Stomach (tissue), 9 donors: ENCODE measurements around the gene SH3BP4. TPM values are rescaled to one million over a fixed set of nuclear protein-coding genes. Genes with fewer than 3 reads are reported as not detected.

Source experiments
- DNase-seq, 2 donors: peaks; one replicate each; pipeline versions ENCODE4 v3.0.0 to v3.0.0-alpha.2; 2013 to 2019
- H3K27ac ChIP-seq, 5 donors: fragments of 200-600 bp in 4 of 5; sonication (generic) in 4 of 5; one replicate each; pipeline ENCODE4 v1.5.1; 2013 to 2019; ENCODE audit warnings: mild to moderate bottlenecking in 1 of 5, moderate library complexity in 1 of 5
- H3K27me3 ChIP-seq, 3 donors: fragments of 200-600 bp; sonication (generic); one replicate each; pipeline ENCODE4 v1.5.1; 2017 to 2019; ENCODE audit warnings: mixed run types in 1 of 3
- H3K36me3 ChIP-seq, 4 donors: fragments of 200-600 bp; sonication (generic); 1 replicate in 3 of 4; 2 replicates in 1 of 4; pipeline ENCODE4 v1.5.1; 2016 to 2019
- H3K4me1 ChIP-seq, 4 donors: fragments of 200-600 bp; sonication (generic); one replicate each; pipeline ENCODE4 v1.5.1; 2016 to 2019
- H3K4me3 ChIP-seq, 4 donors: fragments of 200-600 bp; sonication (generic) in 3 of 4; one replicate each; pipeline ENCODE4 v1.5.1; 2016 to 2019; ENCODE audit warnings: mild to moderate bottlenecking in 1 of 4
- H3K9me3 ChIP-seq, 4 donors: fragments of 200-600 bp; sonication (generic); one replicate each; pipeline ENCODE4 v1.5.1; 2016 to 2019
- EP300 ChIP-seq: sonication (generic); formaldehyde crosslinking; IDR thresholded peaks from one replicate; pipeline ENCODE4 v1.6.1; 2017; ENCODE audit warnings: antibody characterized with exemption
- POLR2A ChIP-seq, 4 donors: fragments of 450-650 bp; IDR thresholded peaks; one replicate each; pipeline ENCODE4 v1.6.1; 2016; ENCODE audit warnings: antibody characterized with exemption in 4 of 4, control low read depth in 2 of 4, mild to moderate bottlenecking in 1 of 4, moderate library complexity in 1 of 4
- POLR2AphosphoS5 ChIP-seq, 3 donors: sonication (generic); formaldehyde crosslinking; IDR thresholded peaks; one replicate each; pipeline ENCODE4 v1.6.1; 2016; ENCODE audit warnings: antibody characterized with exemption in 3 of 3
- WGBS, 5 donors: extraction: QIAGEN DNeasy Blood & Tissue Kit in 3 of 5; methylation state at CpG; one replicate each; pipeline versions ENCODE4 v1.1.5 to v1.1.7; 2013 to 2018; 5-methylcytosine and 5-hydroxymethylcytosine counted together
- intact Hi-C: fragments of 100-400 bp; cut with DNase I; formaldehyde crosslinking; loops from one replicate; pipeline ENCODE4 v1.15.1; 2023; ENCODE audit warnings: low total_unique reads
- polyA plus RNA-seq, 3 donors: library from polyadenylated mRNA; stranded (reverse); fragments of 200-250 nt; gene quantifications; one replicate each; pipeline ENCODE4 v1.2.3, GENCODE V29; 2013
- total RNA-seq, 5 donors: library from RNA; depleted of rRNA; stranded (reverse); fragments of >200 nt; gene quantifications; one replicate each; pipeline versions ENCODE4 v1.1.0 to v1.2.3, GENCODE V29; 2014 to 2016
- TF ChIP-seq, protein P1 (sequence below), 7 experiments: fragments of 450-650 bp in 4 of 7; fragments of 200-600 bp in 3 of 7; sonication (generic) in 3 of 7; IDR thresholded peaks; one replicate each; pipeline ENCODE4 v1.5.1; 2016 to 2019; ENCODE audit warnings: antibody characterized with exemption in 7 of 7, control low read depth in 2 of 7, mild to moderate bottlenecking in 1 of 7
- donor health status: healthy with polysubstance abuse.
- donor health status: Bipolar disorder and iron deficiency.
- donor health status: healthy.

Gene SH3BP4
- total and polyA plus RNA-seq, 8 donors: 10.2 to 54.0 (median 18.8) TPM

DNA sequence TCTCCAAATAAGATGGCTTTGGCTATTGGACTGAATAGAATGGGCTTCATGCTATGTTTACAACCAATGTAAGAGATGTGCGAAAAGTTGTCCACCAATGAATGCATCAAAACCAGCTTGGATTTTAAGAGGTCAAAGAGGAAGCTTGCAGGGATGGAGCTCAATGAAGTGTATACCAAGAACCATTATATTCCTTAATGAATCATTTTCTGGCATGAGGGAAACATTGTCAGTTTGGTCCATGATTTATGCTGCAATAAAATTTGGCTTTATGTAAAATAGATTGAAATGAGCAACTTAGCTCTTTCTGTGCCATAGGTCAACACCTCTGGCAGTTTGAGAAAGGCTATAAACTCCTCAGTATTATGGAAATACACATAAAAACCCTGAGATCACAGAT lies 107.3 kb downstream of the SH3BP4 start:
- Histone ChIP-seq H3K9me3 (no peaks in the 10 kb centered on the region), H3K27me3 (no peaks in the 10 kb centered on the region), H3K4me1 (peaks cover 0 to 6% (median 0%) of the 10 kb centered on the region in 4 donors), H3K4me3 (no peak overlapping the region), H3K27ac (no peak overlapping the region), H3K36me3 (peaks cover 13 to 19% (median 17%) of the 10 kb centered on the region in 4 donors)
- TF ChIP-seq, protein P1, sequence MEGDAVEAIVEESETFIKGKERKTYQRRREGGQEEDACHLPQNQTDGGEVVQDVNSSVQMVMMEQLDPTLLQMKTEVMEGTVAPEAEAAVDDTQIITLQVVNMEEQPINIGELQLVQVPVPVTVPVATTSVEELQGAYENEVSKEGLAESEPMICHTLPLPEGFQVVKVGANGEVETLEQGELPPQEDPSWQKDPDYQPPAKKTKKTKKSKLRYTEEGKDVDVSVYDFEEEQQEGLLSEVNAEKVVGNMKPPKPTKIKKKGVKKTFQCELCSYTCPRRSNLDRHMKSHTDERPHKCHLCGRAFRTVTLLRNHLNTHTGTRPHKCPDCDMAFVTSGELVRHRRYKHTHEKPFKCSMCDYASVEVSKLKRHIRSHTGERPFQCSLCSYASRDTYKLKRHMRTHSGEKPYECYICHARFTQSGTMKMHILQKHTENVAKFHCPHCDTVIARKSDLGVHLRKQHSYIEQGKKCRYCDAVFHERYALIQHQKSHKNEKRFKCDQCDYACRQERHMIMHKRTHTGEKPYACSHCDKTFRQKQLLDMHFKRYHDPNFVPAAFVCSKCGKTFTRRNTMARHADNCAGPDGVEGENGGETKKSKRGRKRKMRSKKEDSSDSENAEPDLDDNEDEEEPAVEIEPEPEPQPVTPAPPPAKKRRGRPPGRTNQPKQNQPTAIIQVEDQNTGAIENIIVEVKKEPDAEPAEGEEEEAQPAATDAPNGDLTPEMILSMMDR (IDR thresholded peaks at IDR 0.05): no peak
- TF ChIP-seq EP300 (no peak), POLR2AphosphoS5 (IDR thresholded peaks at IDR 0.05) (no peak), POLR2A (IDR thresholded peaks at IDR 0.05) (no peak)
- no peak for DNase-seq
- intact Hi-C loops: no loop called here
- 81 to 97% (median 92%) methylated on average over 1 of the region's 1 CpG for WGBS, 5 donors

- Histone ChIP-seq H3K4me3 (no peak overlapping the region), H3K36me3 (no peaks in the 10 kb centered on the region), H3K27me3 (no peaks in the 10 kb centered on the region), H3K9me3 (no peaks in the 10 kb centered on the region), H3K27ac (no peak overlapping the region), H3K4me1 (no peaks in the 10 kb centered on the region)
- 85 to 93% (median 92%) methylated on average over 10 of the region's 10 CpGs for WGBS, 5 donors
- intact Hi-C loops: no loop called here
- TF ChIP-seq EP300 (no peak), POLR2AphosphoS5 (IDR thresholded peaks at IDR 0.05) (no peak), POLR2A (IDR thresholded peaks at IDR 0.05) (no peak)
- TF ChIP-seq, protein P1 (IDR thresholded peaks at IDR 0.05): no peak
- no peak for DNase-seq
Measured at GRCh38 chr2:235061656-235062055, 109.8 kb downstream of the SH3BP4 start.

DNA sequence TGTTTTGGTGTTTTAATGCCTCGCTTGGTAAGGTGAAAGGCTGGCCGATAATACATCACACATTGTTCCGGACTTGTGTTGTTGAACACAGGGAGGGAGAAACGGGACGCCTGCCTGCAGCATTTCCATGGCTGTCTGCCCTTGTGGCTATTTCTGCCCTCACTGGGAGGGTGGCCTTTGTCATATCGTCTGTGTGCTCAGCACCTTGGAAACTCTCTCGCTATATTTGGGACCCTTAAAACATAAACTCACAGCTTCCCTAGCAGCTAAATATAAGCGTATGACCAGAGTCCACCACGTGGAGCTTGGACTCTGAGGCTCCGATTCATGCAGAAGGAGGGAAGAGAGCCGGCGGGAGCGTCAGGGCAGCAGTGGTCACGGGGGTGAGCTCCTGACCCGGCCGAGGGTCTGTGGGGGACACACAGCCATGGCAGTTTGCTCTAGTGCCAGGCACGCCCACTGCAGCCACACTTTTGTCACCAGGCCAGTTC lies 111.7 kb downstream of the SH3BP4 start:
- Histone ChIP-seq H3K27ac (no peak overlapping the region), H3K36me3 (no peaks in the 10 kb centered on the region)
- 48 to 61% (median 53%) methylated on average over 16 to 17 of the region's 17 CpGs for WGBS, 5 donors

DNA sequence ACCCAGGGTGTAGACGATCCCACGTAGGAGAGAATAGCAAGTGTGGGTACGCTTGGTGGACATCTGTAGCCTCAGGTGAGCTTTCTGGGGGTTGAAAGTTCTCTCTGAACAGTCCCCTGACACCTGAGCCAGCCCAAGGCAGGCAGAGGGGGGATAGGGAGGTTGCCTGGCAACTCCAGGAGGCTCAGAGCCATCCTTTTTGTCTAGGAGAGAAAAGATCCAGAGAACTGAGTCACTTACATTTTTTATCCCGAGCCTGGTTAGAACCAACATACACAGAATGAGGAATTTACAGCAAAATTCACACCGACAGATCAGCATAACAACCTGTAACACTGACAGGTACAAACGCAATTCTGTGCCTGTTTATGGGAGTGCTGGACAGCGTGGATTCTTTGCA lies 113.2 kb downstream of the SH3BP4 start:
- intact Hi-C loops: no loop called here
- Histone ChIP-seq H3K27ac (no peak overlapping the region), H3K4me3 (no peak overlapping the region), H3K27me3 (no peaks in the 10 kb centered on the region), H3K9me3 (no peaks in the 10 kb centered on the region), H3K36me3 (no peaks in the 10 kb centered on the region), H3K4me1 (no peaks in the 10 kb centered on the region)
- DNase-seq: no peak
- WGBS, 5 donors: 71 to 80% (median 76%) methylated on average over 7 of the region's 7 CpGs
- TF ChIP-seq POLR2A (IDR thresholded peaks at IDR 0.05) (no peak), EP300 (no peak), POLR2AphosphoS5 (IDR thresholded peaks at IDR 0.05) (no peak)
- TF ChIP-seq, protein P1 (IDR thresholded peaks at IDR 0.05): no peak

More for the DNA sequence above, 111.7 kb downstream of the SH3BP4 start:
- Histone ChIP-seq H3K27me3 (no peaks in the 10 kb centered on the region), H3K4me3 (no peak overlapping the region), H3K4me1 (no peaks in the 10 kb centered on the region), H3K9me3 (no peaks in the 10 kb centered on the region)
- intact Hi-C loops: no loop called here
- TF ChIP-seq, protein P1 (IDR thresholded peaks at IDR 0.05): no peak
- peak in 1 of 3 donors; percentile 28 for TF ChIP-seq POLR2AphosphoS5 (IDR thresholded peaks at IDR 0.05)
- peak in 1 of 2 donors; percentile 24 for DNase-seq
